ENCODE results near the gene IRX2.

Gene IRX2

GRCh38 chr5:2714805-2715204 is 36.7 kb downstream of the IRX2 start:
- H3K27ac ChIP-seq: no peak overlapping the region
- no peaks in the 10 kb centered on the region for H3K79me2 ChIP-seq (ENCODE audit: insufficient read depth, low read depth)
- no peak overlapping the region for H3K9ac ChIP-seq
- no peak overlapping the region for H2AFZ ChIP-seq (ENCODE audit: low read depth)
- H3K4me3 ChIP-seq (IDR thresholded peaks at IDR 0.05; ENCODE audit: insufficient read depth, low read depth, low read length): no peak overlapping the region
- H4K20me1 ChIP-seq (ENCODE audit: insufficient read depth): no peaks in the 10 kb centered on the region
- TF ChIP-seq, protein P1, sequence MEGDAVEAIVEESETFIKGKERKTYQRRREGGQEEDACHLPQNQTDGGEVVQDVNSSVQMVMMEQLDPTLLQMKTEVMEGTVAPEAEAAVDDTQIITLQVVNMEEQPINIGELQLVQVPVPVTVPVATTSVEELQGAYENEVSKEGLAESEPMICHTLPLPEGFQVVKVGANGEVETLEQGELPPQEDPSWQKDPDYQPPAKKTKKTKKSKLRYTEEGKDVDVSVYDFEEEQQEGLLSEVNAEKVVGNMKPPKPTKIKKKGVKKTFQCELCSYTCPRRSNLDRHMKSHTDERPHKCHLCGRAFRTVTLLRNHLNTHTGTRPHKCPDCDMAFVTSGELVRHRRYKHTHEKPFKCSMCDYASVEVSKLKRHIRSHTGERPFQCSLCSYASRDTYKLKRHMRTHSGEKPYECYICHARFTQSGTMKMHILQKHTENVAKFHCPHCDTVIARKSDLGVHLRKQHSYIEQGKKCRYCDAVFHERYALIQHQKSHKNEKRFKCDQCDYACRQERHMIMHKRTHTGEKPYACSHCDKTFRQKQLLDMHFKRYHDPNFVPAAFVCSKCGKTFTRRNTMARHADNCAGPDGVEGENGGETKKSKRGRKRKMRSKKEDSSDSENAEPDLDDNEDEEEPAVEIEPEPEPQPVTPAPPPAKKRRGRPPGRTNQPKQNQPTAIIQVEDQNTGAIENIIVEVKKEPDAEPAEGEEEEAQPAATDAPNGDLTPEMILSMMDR (conservative IDR thresholded peaks at IDR 0.05; ENCODE audit: low read depth, low read length): no peak
- H3K4me2 ChIP-seq: no peak overlapping the region
- no peaks in the 10 kb centered on the region for H3K36me3 ChIP-seq (ENCODE audit: insufficient read depth)
- no peaks in the 10 kb centered on the region for H3K27me3 ChIP-seq (ENCODE audit: insufficient read depth, low read depth)
- no peaks in the 10 kb centered on the region for H3K4me1 ChIP-seq (ENCODE audit: low read depth, poor library complexity, severe bottlenecking)

- Histone ChIP-seq H3K4me1 (ENCODE audit: low read depth, poor library complexity, severe bottlenecking) (no peaks in the 10 kb centered on the region), H3K4me3 (IDR thresholded peaks at IDR 0.05; ENCODE audit: insufficient read depth, low read depth, low read length) (no peak overlapping the region), H3K36me3 (ENCODE audit: insufficient read depth) (no peaks in the 10 kb centered on the region), H3K4me2 (no peak overlapping the region), H3K27me3 (ENCODE audit: insufficient read depth, low read depth) (no peaks in the 10 kb centered on the region), H4K20me1 (ENCODE audit: insufficient read depth) (no peaks in the 10 kb centered on the region), H3K27ac (no peak overlapping the region), H2AFZ (ENCODE audit: low read depth) (no peak overlapping the region), H3K79me2 (ENCODE audit: insufficient read depth, low read depth) (no peaks in the 10 kb centered on the region), H3K9ac (no peak overlapping the region)
- TF ChIP-seq, protein P1 (conservative IDR thresholded peaks at IDR 0.05; ENCODE audit: low read depth, low read length): no peak
Measured at GRCh38 chr5:2714026-2714425, 37.5 kb downstream of the IRX2 start.

GRCh38 chr5:2711446-2712425 is 39.7 kb downstream of the IRX2 start:
- no peak overlapping the region for H3K4me2 ChIP-seq
- H2AFZ ChIP-seq (ENCODE audit: low read depth): no peak overlapping the region
- H3K9ac ChIP-seq: no peak overlapping the region
- H3K4me3 ChIP-seq (IDR thresholded peaks at IDR 0.05; ENCODE audit: insufficient read depth, low read depth, low read length): no peak overlapping the region
- H3K36me3 ChIP-seq (ENCODE audit: insufficient read depth): no peaks in the 10 kb centered on the region
- H4K20me1 ChIP-seq (ENCODE audit: insufficient read depth): no peaks in the 10 kb centered on the region
- TF ChIP-seq, protein P1 (conservative IDR thresholded peaks at IDR 0.05; ENCODE audit: low read depth, low read length): no peak
- H3K27me3 ChIP-seq (ENCODE audit: insufficient read depth, low read depth): no peaks in the 10 kb centered on the region
- H3K79me2 ChIP-seq (ENCODE audit: insufficient read depth, low read depth): no peaks in the 10 kb centered on the region
- no peaks in the 10 kb centered on the region for H3K4me1 ChIP-seq (ENCODE audit: low read depth, poor library complexity, severe bottlenecking)
- H3K27ac ChIP-seq: no peak overlapping the region

DNA sequence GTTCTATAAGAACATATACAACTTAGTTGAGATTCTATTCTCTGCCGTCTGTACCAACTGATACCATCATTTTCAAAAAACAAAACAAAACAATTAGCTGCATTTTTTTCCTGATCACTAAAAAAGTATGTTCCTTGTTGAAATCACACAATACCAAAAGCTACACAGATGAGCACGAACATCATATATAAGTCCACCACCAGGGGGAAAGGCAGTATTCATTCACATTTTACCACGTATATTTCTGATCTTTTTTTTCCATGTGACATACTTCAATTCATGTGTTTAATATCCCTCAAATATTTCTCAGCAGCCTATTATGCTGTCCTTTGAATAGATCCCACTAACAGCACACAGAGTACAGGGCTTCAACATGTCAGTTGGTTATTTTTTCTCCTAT is 40.6 kb downstream of the IRX2 start:
- Histone ChIP-seq H3K27me3 (ENCODE audit: insufficient read depth, low read depth) (no peaks in the 10 kb centered on the region), H3K4me2 (no peak overlapping the region), H3K79me2 (ENCODE audit: insufficient read depth, low read depth) (no peaks in the 10 kb centered on the region), H3K9ac (no peak overlapping the region), H2AFZ (ENCODE audit: low read depth) (no peak overlapping the region), H3K4me1 (ENCODE audit: low read depth, poor library complexity, severe bottlenecking) (no peaks in the 10 kb centered on the region), H3K4me3 (IDR thresholded peaks at IDR 0.05; ENCODE audit: insufficient read depth, low read depth, low read length) (no peak overlapping the region), H3K27ac (no peak overlapping the region), H3K36me3 (ENCODE audit: insufficient read depth) (no peaks in the 10 kb centered on the region), H4K20me1 (ENCODE audit: insufficient read depth) (no peaks in the 10 kb centered on the region)
- TF ChIP-seq, protein P1 (conservative IDR thresholded peaks at IDR 0.05; ENCODE audit: low read depth, low read length): no peak

Data from KMS-11 (cell line).